Vagina (tissue), 2 donors: ENCODE measurements around the gene FGF14.

Experiments
- POLR2AphosphoS5 ChIP-seq, 2 donors: sonication (generic); formaldehyde crosslinking; IDR thresholded peaks; one replicate each; pipeline ENCODE4 v1.9.0; 2017; ENCODE audit warnings: antibody characterized with exemption in 2 of 2, mild to moderate bottlenecking in 2 of 2, low read depth in 1 of 2; ENCODE audit not compliant: insufficient read depth in 1 of 2
- TF ChIP-seq, protein P1 (sequence below), 3 experiments: fragments of 450-650 bp in 2 of 3; fragments of 200-600 bp in 1 of 3; sonication (generic) in 1 of 3; IDR thresholded peaks; one replicate each; pipeline ENCODE4 v1.5.1; 2017 to 2019; ENCODE audit warnings: antibody characterized with exemption in 3 of 3, mild to moderate bottlenecking in 2 of 3, moderate library complexity in 2 of 3

DNA sequence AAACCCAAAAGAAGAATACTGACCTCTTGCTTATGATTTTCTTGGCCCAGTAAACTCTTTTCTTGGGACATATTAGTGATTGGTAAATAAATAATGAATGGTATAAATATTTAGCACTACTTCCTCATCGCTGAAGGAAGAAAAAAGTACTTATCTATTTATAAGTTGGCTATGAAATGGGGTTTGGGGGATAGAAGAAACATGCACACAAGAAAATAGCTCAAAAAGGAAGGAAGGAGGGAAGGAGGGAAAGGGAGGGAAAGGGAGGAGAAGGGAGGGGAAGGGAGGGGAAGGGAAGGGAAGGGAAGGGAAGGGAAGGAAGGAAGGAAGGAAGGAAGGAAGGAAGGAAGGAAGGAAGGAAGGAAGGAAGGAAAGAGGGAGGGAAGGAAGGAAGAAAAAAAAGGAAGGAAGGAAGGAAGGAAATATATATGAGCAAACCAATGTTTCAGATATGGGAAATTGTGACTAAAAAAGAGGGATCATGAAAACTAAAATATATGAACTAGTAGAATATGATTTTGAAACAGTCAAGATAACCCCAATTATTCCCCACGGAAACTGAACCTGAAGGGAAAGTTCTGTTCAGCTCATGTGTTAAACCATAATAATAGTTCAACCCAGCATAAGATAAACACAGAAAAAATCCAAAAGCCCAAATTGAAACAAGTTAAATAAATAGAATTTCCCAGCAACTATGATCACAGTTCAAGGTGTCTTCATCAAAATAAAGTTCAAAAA, 75.3 kb downstream of the FGF14 start:
- TF ChIP-seq, protein P1, sequence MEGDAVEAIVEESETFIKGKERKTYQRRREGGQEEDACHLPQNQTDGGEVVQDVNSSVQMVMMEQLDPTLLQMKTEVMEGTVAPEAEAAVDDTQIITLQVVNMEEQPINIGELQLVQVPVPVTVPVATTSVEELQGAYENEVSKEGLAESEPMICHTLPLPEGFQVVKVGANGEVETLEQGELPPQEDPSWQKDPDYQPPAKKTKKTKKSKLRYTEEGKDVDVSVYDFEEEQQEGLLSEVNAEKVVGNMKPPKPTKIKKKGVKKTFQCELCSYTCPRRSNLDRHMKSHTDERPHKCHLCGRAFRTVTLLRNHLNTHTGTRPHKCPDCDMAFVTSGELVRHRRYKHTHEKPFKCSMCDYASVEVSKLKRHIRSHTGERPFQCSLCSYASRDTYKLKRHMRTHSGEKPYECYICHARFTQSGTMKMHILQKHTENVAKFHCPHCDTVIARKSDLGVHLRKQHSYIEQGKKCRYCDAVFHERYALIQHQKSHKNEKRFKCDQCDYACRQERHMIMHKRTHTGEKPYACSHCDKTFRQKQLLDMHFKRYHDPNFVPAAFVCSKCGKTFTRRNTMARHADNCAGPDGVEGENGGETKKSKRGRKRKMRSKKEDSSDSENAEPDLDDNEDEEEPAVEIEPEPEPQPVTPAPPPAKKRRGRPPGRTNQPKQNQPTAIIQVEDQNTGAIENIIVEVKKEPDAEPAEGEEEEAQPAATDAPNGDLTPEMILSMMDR (IDR thresholded peaks at IDR 0.05), result no peak
- no peak for TF ChIP-seq POLR2AphosphoS5 (IDR thresholded peaks at IDR 0.05; ENCODE audit: insufficient read depth in 1 of 2, low read depth in 1 of 2)
